ENCODE measurements around the gene WNT7B. TPM values are rescaled to one million over a fixed set of nuclear protein-coding genes. Genes with fewer than 3 reads are reported as not detected.

The WNT7B gene
- total RNA-seq, 1 donor from 2014 or later = 5.4 TPM

DNA sequence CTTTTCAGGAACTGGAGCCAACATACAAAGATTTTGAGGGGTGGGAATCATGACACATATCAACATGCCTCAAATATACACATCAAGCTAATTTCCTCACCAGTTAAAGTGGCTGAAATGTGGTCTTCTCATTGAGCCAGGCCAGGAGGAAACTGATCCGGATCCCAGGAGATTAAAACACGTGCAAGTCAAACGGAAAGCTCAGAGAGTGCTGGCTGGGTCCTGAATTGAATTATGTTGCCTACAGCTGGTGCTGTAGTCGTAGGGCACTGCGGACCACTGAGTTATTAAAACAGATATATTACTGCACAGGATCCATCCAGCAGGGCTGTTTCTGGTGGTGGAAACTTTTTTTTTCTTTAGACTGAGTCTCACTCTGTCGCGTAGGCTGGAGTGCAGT is 14.1 kb upstream of the WNT7B start:
- Histone ChIP-seq H3K36me3 (no peaks in the 10 kb centered on the region), H3K27me3 (no peaks in the 10 kb centered on the region), H3K4me1 (peaks cover 18% of the 10 kb centered on the region), H3K4me3 (no peak overlapping the region), H3K27ac (no peak overlapping the region), H3K9me3 (no peaks in the 10 kb centered on the region)
- intact Hi-C loops (cut with DNase I) = loop anchor here (10.0 kb wide), 1 partner anchor 324 kb away; no protein-coding TSS in a partner anchor
- ATAC-seq (no peak), DNase-seq (no peak)
- TF ChIP-seq, protein P1, sequence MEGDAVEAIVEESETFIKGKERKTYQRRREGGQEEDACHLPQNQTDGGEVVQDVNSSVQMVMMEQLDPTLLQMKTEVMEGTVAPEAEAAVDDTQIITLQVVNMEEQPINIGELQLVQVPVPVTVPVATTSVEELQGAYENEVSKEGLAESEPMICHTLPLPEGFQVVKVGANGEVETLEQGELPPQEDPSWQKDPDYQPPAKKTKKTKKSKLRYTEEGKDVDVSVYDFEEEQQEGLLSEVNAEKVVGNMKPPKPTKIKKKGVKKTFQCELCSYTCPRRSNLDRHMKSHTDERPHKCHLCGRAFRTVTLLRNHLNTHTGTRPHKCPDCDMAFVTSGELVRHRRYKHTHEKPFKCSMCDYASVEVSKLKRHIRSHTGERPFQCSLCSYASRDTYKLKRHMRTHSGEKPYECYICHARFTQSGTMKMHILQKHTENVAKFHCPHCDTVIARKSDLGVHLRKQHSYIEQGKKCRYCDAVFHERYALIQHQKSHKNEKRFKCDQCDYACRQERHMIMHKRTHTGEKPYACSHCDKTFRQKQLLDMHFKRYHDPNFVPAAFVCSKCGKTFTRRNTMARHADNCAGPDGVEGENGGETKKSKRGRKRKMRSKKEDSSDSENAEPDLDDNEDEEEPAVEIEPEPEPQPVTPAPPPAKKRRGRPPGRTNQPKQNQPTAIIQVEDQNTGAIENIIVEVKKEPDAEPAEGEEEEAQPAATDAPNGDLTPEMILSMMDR (IDR thresholded peaks at IDR 0.05) = no peak

DNA sequence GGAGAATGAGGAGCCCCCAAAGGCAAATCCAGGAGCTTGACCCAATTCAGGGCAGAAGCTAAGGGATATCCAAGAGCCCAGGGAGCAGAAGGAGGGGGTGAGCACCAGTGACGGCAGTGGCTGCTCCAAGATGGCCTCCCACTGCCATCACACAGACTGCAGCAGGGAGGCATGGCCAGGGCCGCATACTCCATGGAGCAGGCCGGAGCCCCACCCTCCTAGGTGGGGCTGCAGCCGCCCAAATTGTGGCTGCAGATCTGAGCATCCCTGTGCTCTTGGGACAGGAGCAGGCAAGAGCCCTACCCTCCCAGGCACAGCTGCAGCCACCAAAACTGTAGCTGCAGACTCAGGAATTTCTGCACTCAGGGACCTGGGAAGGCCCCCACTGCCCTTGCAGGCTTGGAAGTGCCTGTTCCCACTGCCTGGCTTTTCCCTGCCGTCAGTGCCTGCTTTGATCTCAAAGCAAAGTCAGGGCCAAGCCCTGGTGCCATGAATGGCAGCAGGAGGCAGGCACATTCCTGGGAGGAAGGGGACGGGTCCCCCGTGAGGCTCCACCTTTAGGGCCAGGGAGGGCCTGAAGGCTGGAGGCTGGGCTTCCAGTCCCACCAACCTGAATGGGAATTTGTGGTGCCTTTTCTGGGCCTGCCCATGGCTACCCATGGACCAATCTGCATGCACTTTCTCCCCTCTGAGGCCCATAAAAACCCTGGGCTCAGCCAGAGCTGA is 10.3 kb upstream of the WNT7B start:
- ATAC-seq = no peak
- no peaks in the 10 kb centered on the region for H3K9me3 ChIP-seq
- H3K27ac ChIP-seq = no peak overlapping the region
- no peaks in the 10 kb centered on the region for H3K36me3 ChIP-seq
- H3K27me3 ChIP-seq = no peaks in the 10 kb centered on the region
- no peak for DNase-seq
- H3K4me1 ChIP-seq = no peaks in the 10 kb centered on the region
- intact Hi-C loops (cut with DNase I) = no loop called here
- TF ChIP-seq, protein P1 (IDR thresholded peaks at IDR 0.05) = no peak
- no peak overlapping the region for H3K4me3 ChIP-seq

DNA sequence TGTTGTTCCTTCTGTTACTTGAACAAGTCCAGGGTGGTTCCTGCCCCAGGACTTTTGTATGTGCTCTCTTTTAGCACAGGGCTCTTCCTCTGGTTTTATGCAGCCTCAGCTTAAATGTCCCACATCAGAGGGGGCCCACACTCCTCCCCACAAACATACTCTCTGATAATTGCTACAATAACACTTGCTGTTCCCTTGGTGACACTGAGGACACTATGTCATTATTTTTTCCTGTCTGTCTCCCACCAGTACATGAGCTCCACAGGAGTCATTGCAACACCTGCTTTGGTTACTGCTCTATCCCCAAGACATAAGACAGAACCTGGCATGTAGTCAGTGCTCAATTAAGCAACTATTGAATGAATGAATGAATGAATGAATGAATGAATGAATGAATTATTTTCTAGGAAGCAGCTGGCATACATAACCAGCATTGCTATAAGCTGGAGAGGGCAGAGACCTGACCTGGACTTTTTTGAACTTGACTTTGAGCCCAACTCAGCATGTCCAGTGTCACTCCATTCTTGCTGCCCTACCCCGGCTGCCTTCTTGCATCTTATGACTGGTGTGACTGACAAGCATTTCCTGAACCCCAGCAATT is 7.5 kb upstream of the WNT7B start:
- H3K27me3 ChIP-seq = no peaks in the 10 kb centered on the region
- no peaks in the 10 kb centered on the region for H3K9me3 ChIP-seq
- TF ChIP-seq, protein P1 (IDR thresholded peaks at IDR 0.05) = no peak
- ATAC-seq = no peak
- no peaks in the 10 kb centered on the region for H3K36me3 ChIP-seq
- H3K4me1 ChIP-seq = no peaks in the 10 kb centered on the region
- DNase-seq = no peak
- no peak overlapping the region for H3K27ac ChIP-seq
- intact Hi-C loops (cut with DNase I) = no loop called here
- H3K4me3 ChIP-seq = no peak overlapping the region

DNA sequence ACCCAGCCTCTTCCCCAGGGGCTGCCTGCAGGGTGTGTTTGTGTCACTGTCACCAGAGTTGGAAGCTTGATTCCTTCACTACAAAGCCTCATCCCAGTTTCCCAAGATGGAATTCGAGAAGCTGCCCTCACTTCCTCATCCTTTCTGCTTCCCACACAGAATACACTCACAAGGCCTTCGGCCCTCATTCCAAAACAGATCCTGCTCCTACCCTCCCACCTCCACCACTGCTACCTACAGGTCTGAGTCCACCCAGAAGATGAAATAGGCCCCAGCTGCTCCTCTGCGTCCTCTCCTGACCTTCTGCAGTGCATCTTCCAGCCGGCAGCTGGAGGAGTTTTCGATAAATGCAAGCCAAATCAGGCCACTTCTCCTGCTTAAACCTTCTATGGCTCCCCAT is 6.8 kb upstream of the WNT7B start:
- intact Hi-C loops (cut with DNase I) = no loop called here
- Histone ChIP-seq H3K36me3 (no peaks in the 10 kb centered on the region), H3K4me3 (no peak overlapping the region), H3K27me3 (no peaks in the 10 kb centered on the region), H3K9me3 (no peaks in the 10 kb centered on the region), H3K27ac (no peak overlapping the region), H3K4me1 (peaks cover 5% of the 10 kb centered on the region)
- TF ChIP-seq, protein P1 (IDR thresholded peaks at IDR 0.05) = no peak
- ATAC-seq (no peak), DNase-seq (no peak)

DNA sequence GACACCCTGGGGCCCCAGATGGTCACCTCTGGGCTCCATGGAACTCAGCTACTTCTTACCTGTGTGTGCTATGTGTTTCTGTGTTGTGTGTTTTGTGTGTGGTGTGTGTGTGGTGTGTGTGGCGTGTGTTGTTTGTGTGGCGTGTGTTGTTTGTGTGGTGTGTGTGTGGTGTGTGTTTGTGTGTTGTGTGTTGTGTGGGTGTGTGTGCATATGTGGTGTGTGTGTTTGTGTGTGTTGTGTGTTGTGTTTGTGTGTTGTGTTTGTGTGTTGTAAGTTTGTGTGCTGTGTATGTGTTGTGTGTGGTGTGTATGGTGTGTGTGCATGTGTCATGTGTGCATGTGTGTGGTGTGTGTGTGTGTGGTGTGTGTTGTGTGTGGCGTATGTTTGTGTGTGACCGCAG is 3.8 kb upstream of the WNT7B start:
- no peaks in the 10 kb centered on the region for H3K9me3 ChIP-seq
- ATAC-seq = no peak
- peaks cover 20% of the 10 kb centered on the region for H3K4me1 ChIP-seq
- TF ChIP-seq, protein P1 (IDR thresholded peaks at IDR 0.05) = no peak
- H3K4me3 ChIP-seq = no peak overlapping the region
- intact Hi-C loops (cut with DNase I) = no loop called here
- H3K27me3 ChIP-seq = peaks cover 21% of the 10 kb centered on the region
- no peak for DNase-seq
- no peak overlapping the region for H3K27ac ChIP-seq
- no peaks in the 10 kb centered on the region for H3K36me3 ChIP-seq
